BLaER1 (cell line): ENCODE results near the gene XRCC5.

Source experiments
- H3K27ac ChIP-seq: shearing (Covaris generic); formaldehyde crosslinking; 2 replicates; pipeline ENCODE4 v1.8.1; 2022
- H3K27me3 ChIP-seq: shearing (Covaris generic); formaldehyde crosslinking; 2 replicates; pipeline ENCODE4 v1.8.1; 2022
- H3K36me3 ChIP-seq: shearing (Covaris generic); formaldehyde crosslinking; 2 replicates; pipeline ENCODE4 v1.8.1; 2022
- H3K4me1 ChIP-seq: shearing (Covaris generic); formaldehyde crosslinking; 2 replicates; pipeline ENCODE4 v1.8.1; 2022
- H3K4me2 ChIP-seq: shearing (Covaris generic); formaldehyde crosslinking; 2 replicates; pipeline ENCODE4 v1.8.1; 2022
- H3K4me3 ChIP-seq: shearing (Covaris generic); formaldehyde crosslinking; 2 replicates; pipeline ENCODE4 v1.8.1; 2022
- H3K9ac ChIP-seq: shearing (Covaris generic); formaldehyde crosslinking; 2 replicates; pipeline ENCODE4 v1.8.1; 2022
- H3K9me3 ChIP-seq: shearing (Covaris generic); formaldehyde crosslinking; 2 replicates; pipeline ENCODE4 v1.8.1; 2022
- H4K20me1 ChIP-seq: shearing (Covaris generic); formaldehyde crosslinking; 2 replicates; pipeline ENCODE4 v1.8.1; 2022
- Cebpa-rat ChIP-seq: shearing (Covaris generic); IDR thresholded peaks from 2 replicates; pipeline ENCODE4 v1.8.1; 2022

The XRCC5 gene

DNA sequence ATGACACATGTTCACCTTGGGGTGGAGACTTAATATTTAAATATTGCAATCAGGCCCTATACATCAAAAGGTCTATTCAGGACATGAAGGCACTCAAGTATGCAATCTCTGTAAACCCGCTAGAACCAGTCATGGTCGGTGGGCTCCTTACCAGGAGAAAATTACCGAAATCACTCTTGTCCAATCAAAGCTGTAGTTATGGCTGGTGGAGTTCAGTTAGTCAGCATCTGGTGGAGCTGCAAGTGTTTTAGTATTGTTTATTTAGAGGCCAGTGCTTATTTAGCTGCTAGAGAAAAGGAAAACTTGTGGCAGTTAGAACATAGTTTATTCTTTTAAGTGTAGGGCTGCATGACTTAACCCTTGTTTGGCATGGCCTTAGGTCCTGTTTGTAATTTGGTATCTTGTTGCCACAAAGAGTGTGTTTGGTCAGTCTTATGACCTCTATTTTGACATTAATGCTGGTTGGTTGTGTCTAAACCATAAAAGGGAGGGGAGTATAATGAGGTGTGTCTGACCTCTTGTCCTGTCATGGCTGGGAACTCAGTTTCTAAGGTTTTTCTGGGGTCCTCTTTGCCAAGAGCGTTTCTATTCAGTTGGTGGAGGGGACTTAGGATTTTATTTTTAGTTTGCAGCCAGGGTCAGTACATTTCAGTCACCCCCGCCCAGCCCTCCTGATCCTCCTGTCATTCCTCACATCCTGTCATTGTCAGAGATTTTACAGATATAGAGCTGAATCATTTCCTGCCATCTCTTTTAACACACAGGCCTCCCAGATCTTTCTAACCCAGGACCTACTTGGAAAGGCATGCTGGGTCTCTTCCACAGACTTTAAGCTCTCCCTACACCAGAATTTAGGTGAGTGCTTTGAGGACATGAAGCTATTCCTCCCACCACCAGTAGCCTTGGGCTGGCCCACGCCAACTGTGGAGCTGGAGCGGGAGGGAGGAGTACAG lies 108.1 kb downstream of the XRCC5 start:
- Histone ChIP-seq H3K4me3 (no peak overlapping the region), H3K9ac (peak overlapping the region; percentile 11; the same call in 1 of the 2 replicates), H4K20me1 (no peaks in the 10 kb centered on the region), H3K4me2 (peak overlapping the region; percentile 66), H3K27me3 (no peaks in the 10 kb centered on the region), H3K36me3 (peaks cover 7% of the 10 kb centered on the region; the same call in 1 of the 2 replicates), H3K27ac (peak overlapping the region; percentile 52), H3K4me1 (peaks cover 68% of the 10 kb centered on the region), H3K9me3 (no peaks in the 10 kb centered on the region)
- no peak for TF ChIP-seq Cebpa-rat

GRCh38 chr2:216217904-216218260 lies 108.7 kb downstream of the XRCC5 start:
- Histone ChIP-seq H3K4me1 (peaks cover 75% of the 10 kb centered on the region), H3K36me3 (peaks cover under 1% of the 10 kb centered on the region; the same call in 1 of the 2 replicates), H3K9me3 (no peaks in the 10 kb centered on the region), H3K9ac (peak overlapping the region; percentile 11; the same call in 1 of the 2 replicates), H4K20me1 (no peaks in the 10 kb centered on the region), H3K27me3 (no peaks in the 10 kb centered on the region), H3K4me3 (no peak overlapping the region), H3K4me2 (peak overlapping the region; percentile 66), H3K27ac (peak overlapping the region; percentile 52)
- no peak for TF ChIP-seq Cebpa-rat

DNA sequence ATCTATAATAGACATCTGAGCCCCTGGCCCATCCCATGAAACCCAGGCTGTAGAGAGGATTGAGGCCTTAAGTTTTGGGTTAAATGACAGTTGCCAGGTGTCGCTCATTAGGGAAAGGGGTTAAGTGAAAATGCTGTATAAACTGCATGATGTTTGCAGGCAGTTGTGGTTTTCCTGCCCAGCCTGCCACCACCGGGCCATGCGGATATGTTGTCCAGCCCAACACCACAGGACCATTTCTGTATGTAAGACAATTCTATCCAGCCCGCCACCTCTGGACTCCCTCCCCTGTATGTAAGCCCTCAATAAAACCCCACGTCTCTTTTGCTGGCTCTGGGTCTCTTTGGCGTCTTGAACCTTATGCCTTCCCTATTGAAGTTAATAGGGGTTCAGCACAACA lies 110.7 kb downstream of the XRCC5 start:
- no peaks in the 10 kb centered on the region for H4K20me1 ChIP-seq
- no peak overlapping the region; the same call in 1 of the 2 replicates for H3K9ac ChIP-seq
- peak overlapping the region; percentile 4; the same call in 1 of the 2 replicates for H3K27ac ChIP-seq
- no peak overlapping the region for H3K4me3 ChIP-seq
- peak overlapping the region; percentile 71 for H3K4me2 ChIP-seq
- H3K4me1 ChIP-seq = peaks cover 88% of the 10 kb centered on the region
- no peaks in the 10 kb centered on the region for H3K9me3 ChIP-seq
- no peaks in the 10 kb centered on the region for H3K36me3 ChIP-seq
- H3K27me3 ChIP-seq = no peaks in the 10 kb centered on the region
- no peak for TF ChIP-seq Cebpa-rat

DNA sequence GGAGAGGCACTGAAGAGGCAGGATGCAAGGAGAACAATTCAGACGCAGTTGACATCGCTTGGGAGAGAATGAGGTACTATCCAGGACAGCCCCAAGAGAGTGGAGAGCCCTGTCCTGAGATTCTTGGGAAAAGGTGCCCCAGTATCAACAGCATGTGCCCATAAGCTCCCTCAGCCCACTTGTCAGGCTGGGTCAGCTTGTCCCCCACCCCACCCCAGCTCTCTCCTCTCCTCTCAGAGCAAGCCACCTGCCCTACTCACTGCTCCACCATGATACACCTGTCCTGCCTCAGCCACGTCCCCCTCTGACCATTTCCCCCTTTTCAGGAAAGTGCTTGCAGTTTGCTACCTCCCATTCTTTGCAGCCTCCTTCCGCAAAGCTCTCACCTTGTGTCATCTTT lies 111.8 kb downstream of the XRCC5 start:
- Histone ChIP-seq H3K9me3 (no peaks in the 10 kb centered on the region), H3K27ac (no peak overlapping the region), H3K36me3 (no peaks in the 10 kb centered on the region), H3K27me3 (no peaks in the 10 kb centered on the region), H3K4me3 (no peak overlapping the region), H4K20me1 (no peaks in the 10 kb centered on the region), H3K4me1 (peaks cover 82% of the 10 kb centered on the region), H3K4me2 (peak overlapping the region; percentile 71), H3K9ac (no peak overlapping the region)
- no peak for TF ChIP-seq Cebpa-rat

DNA sequence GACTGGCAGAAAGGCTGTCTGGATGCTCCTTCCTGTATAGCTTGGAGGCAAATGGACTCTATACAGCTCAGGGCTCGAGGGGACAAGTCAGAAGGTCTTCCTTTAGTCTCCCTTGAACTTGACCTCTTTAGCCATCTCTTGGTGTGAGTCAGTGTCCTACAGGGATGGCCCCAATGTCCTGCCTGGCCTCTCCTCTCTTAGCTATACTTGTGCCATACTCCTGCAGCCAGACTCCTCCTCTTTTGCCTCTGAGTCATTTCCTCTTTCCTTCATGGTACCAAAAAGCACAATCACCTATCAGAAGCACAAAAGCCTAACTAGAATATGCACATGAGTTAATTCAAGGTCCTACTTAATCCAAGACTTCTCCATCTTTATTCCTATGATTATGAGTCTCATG lies 112.7 kb downstream of the XRCC5 start:
- Histone ChIP-seq H3K4me2 (peak overlapping the region; percentile 71; the same call in 1 of the 2 replicates), H3K4me3 (no peak overlapping the region), H3K9ac (no peak overlapping the region), H3K9me3 (no peaks in the 10 kb centered on the region), H3K27me3 (no peaks in the 10 kb centered on the region), H3K4me1 (peaks cover 73% of the 10 kb centered on the region), H3K36me3 (no peaks in the 10 kb centered on the region), H3K27ac (no peak overlapping the region), H4K20me1 (no peaks in the 10 kb centered on the region)
- TF ChIP-seq Cebpa-rat = no peak

DNA sequence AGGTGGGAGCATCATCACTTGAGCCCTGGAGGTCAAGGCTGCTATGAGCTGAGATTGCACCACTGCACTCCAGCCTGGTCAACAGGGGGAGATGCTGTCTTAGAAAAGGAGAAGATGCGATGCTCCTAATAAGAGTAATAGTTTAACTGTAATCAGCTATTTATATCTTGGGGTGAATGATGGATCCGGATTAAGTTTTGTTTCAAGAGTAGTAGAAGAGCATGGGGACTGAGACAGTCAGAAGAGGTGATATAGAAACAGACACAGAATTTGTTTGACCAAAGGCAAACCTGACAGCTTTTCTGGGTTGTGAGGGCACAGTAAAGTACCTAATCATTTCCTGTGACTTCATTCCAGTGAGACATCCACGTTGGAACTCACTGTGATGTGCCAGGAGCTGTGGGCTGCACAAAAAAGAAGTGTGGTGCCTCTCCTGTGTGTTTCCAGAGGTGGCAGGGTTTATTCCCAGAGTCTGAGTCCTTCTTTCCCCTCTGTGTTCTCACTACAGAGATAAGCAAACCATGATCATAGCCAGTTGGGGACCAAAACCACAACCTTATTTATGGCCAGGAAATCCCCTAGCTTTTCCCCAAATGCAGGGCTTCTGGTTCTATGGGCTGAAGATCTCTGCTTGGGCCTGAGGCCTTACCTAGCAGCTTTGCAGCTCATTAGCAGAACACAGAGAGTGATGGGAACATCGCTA lies 113.7 kb downstream of the XRCC5 start:
- Histone ChIP-seq H3K27ac (peak overlapping the region; percentile 57), H3K9ac (peak overlapping the region; percentile 36)

DNA sequence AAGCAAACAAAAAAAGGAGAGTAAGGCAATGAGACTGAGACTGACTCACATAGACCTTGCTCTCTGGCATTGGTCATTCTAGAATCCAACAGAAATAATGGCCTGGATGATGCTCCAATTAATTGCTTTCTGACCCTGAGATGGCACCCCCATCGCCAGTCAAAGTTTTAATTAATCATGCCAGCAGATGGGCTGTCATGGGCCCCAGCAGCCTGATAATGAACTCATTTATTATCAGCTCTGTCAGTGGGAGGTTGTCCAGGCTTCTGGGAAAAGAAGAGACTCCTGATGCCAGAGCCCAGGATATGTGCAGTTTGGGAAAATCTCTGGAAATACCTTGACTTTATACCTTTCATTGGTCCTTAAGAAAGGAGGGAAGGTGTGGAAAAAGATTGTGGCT lies 115.2 kb downstream of the XRCC5 start:
- H3K4me1 ChIP-seq = peaks cover 48% of the 10 kb centered on the region
- no peak overlapping the region for H3K4me3 ChIP-seq
- TF ChIP-seq Cebpa-rat = no peak
- no peak overlapping the region for H3K4me2 ChIP-seq
- no peak overlapping the region for H3K9ac ChIP-seq
- H3K27ac ChIP-seq = no peak overlapping the region
- no peaks in the 10 kb centered on the region for H3K9me3 ChIP-seq
- no peaks in the 10 kb centered on the region for H3K36me3 ChIP-seq
- H4K20me1 ChIP-seq = no peaks in the 10 kb centered on the region
- H3K27me3 ChIP-seq = no peaks in the 10 kb centered on the region

More for the DNA sequence above, 113.7 kb downstream of the XRCC5 start:
- Histone ChIP-seq H3K4me2 (peak overlapping the region; percentile 71), H3K4me1 (peaks cover 63% of the 10 kb centered on the region), H4K20me1 (no peaks in the 10 kb centered on the region), H3K9me3 (no peaks in the 10 kb centered on the region), H3K27me3 (no peaks in the 10 kb centered on the region), H3K36me3 (no peaks in the 10 kb centered on the region), H3K4me3 (no peak overlapping the region)
- TF ChIP-seq Cebpa-rat = no peak

- no peaks in the 10 kb centered on the region for H3K4me1 ChIP-seq
- H3K36me3 ChIP-seq = no peaks in the 10 kb centered on the region
- H3K9me3 ChIP-seq = peaks cover 31% of the 10 kb centered on the region
- no peak overlapping the region for H3K4me2 ChIP-seq
- no peak overlapping the region for H3K27ac ChIP-seq
- no peaks in the 10 kb centered on the region for H4K20me1 ChIP-seq
- TF ChIP-seq Cebpa-rat = no peak
- H3K9ac ChIP-seq = no peak overlapping the region
- H3K4me3 ChIP-seq = no peak overlapping the region
- no peaks in the 10 kb centered on the region for H3K27me3 ChIP-seq
These were observed 120.2 kb downstream of the XRCC5 start for GRCh38 chr2:216229277-216229914.

DNA sequence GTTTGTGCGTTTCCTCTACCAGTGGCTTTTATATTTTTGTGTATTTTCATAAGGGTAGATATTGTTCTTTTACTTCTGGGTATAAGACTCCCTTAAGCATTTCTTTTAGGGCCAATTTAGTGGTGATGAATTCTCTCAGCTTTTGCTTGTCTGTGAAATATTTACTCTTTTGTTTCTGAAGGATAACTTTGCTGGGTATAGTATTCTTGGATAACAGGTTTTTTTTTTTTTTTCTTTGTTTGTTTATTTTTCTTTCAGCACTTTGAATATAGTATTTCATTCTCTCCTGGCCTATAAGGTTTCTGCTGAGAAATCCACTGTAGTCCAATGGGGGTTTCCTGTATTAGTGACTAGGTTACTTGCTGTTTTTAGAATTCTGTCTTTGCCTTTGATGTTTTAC lies 122.7 kb downstream of the XRCC5 start:
- no peaks in the 10 kb centered on the region for H3K36me3 ChIP-seq
- no peak for TF ChIP-seq Cebpa-rat
- no peak overlapping the region for H3K9ac ChIP-seq
- no peaks in the 10 kb centered on the region for H3K4me1 ChIP-seq
- H3K27me3 ChIP-seq = no peaks in the 10 kb centered on the region
- H3K9me3 ChIP-seq = peaks cover 34% of the 10 kb centered on the region
- H3K4me3 ChIP-seq = no peak overlapping the region
- no peaks in the 10 kb centered on the region for H4K20me1 ChIP-seq
- H3K4me2 ChIP-seq = no peak overlapping the region
- no peak overlapping the region for H3K27ac ChIP-seq

- Histone ChIP-seq H3K9me3 (peaks cover 34% of the 10 kb centered on the region), H3K9ac (no peak overlapping the region), H3K4me2 (no peak overlapping the region), H3K27me3 (no peaks in the 10 kb centered on the region), H3K4me3 (no peak overlapping the region), H3K27ac (no peak overlapping the region), H3K36me3 (no peaks in the 10 kb centered on the region), H4K20me1 (no peaks in the 10 kb centered on the region), H3K4me1 (no peaks in the 10 kb centered on the region)
- no peak for TF ChIP-seq Cebpa-rat
These were observed 123.6 kb downstream of the XRCC5 start for GRCh38 chr2:216232721-216233120.
